ENCODE results near the gene ANAPC10.
"Not testable (repeated sequence)": the region's sequence is repeated elsewhere in the genome, so short reads cannot be mapped to it uniquely, and the experiment has no call there.

Gene ANAPC10

GRCh38 chr4:145097821-145098674 is at the start of gene ANAPC10, which contains the start of gene ABCE1:
TSS of gene ANAPC10 (minus strand) at chr4:145098196. CDS start at chr4:145096099, 2,097 bp downstream.
TSS of gene ABCE1 (plus strand) at chr4:145098311. CDS start at chr4:145104413, 6,102 bp downstream.
- DNase-seq (ENCODE audit: low read depth in 1 of 2, low spot score in 1 of 2), result peak; percentile 85 to 87

GRCh38 chr4:145136219-145136618 is 38.2 kb upstream of the ANAPC10 start:
- not testable (repeated sequence) for DNase-seq (ENCODE audit: low read depth in 1 of 2, low spot score in 1 of 2)

GRCh38 chr4:145132511-145133098 is 34.6 kb upstream of the ANAPC10 start:
- DNase-seq (ENCODE audit: low read depth in 1 of 2, low spot score in 1 of 2), result no peak

GRCh38 chr4:145131848-145132247 is 33.9 kb upstream of the ANAPC10 start:
- no peak for DNase-seq (ENCODE audit: low read depth in 1 of 2, low spot score in 1 of 2)

GRCh38 chr4:145130788-145131399 is 32.9 kb upstream of the ANAPC10 start:
- DNase-seq (ENCODE audit: low read depth in 1 of 2, low spot score in 1 of 2), result no peak

- DNase-seq (ENCODE audit: low read depth in 1 of 2, low spot score in 1 of 2), result no peak
Measured at GRCh38 chr4:145130130-145130529, 32.1 kb upstream of the ANAPC10 start.

- no peak for DNase-seq (ENCODE audit: low read depth in 1 of 2, low spot score in 1 of 2)
Measured at GRCh38 chr4:145125396-145125795, 27.4 kb upstream of the ANAPC10 start.

GRCh38 chr4:145108128-145108527 is 10.1 kb upstream of the ANAPC10 start:
- no peak for DNase-seq (ENCODE audit: low read depth in 1 of 2, low spot score in 1 of 2)

- no peak for DNase-seq (ENCODE audit: low read depth in 1 of 2, low spot score in 1 of 2)
Measured at GRCh38 chr4:145107126-145107525, 9.1 kb upstream of the ANAPC10 start.

GRCh38 chr4:145103496-145103895 is 5.5 kb upstream of the ANAPC10 start:
- no peak for DNase-seq (ENCODE audit: low read depth in 1 of 2, low spot score in 1 of 2)

- DNase-seq (ENCODE audit: low read depth in 1 of 2, low spot score in 1 of 2), result no peak
Measured at GRCh38 chr4:145102619-145103018, 4.6 kb upstream of the ANAPC10 start.

GRCh38 chr4:145101091-145101490 is 3.1 kb upstream of the ANAPC10 start:
- DNase-seq (ENCODE audit: low read depth in 1 of 2, low spot score in 1 of 2), result no peak

- DNase-seq (ENCODE audit: low read depth in 1 of 2, low spot score in 1 of 2), result no peak
Measured at GRCh38 chr4:145099653-145100052, 1.7 kb upstream of the ANAPC10 start.

- DNase-seq (ENCODE audit: low read depth in 1 of 2, low spot score in 1 of 2), result peak in 1 of 2 donors; percentile 8
Measured at GRCh38 chr4:145098675-145099037, 660 bp upstream of the ANAPC10 start.

GRCh38 chr4:145097331-145097820 is 620 bp downstream of the ANAPC10 start:
- DNase-seq (ENCODE audit: low read depth in 1 of 2, low spot score in 1 of 2), result no peak

GRCh38 chr4:145093638-145094037 is 4.4 kb downstream of the ANAPC10 start:
- DNase-seq (ENCODE audit: low read depth in 1 of 2, low spot score in 1 of 2), result no peak

- no peak for DNase-seq (ENCODE audit: low read depth in 1 of 2, low spot score in 1 of 2)
Measured at GRCh38 chr4:145090380-145090779, 7.6 kb downstream of the ANAPC10 start.

GRCh38 chr4:145083891-145084605 is 13.9 kb downstream of the ANAPC10 start:
- DNase-seq (ENCODE audit: low read depth in 1 of 2, low spot score in 1 of 2), result no peak

- no peak for DNase-seq (ENCODE audit: low read depth in 1 of 2, low spot score in 1 of 2)
Measured at GRCh38 chr4:145081756-145082155, 16.2 kb downstream of the ANAPC10 start.

- no peak for DNase-seq (ENCODE audit: low read depth in 1 of 2, low spot score in 1 of 2)
Measured at GRCh38 chr4:145076469-145076855, 21.5 kb downstream of the ANAPC10 start.

- no peak for DNase-seq (ENCODE audit: low read depth in 1 of 2, low spot score in 1 of 2)
Measured at GRCh38 chr4:145075742-145076468, 22.1 kb downstream of the ANAPC10 start.

Data from stimulated activated CD4-positive, alpha-beta T cell treated with anti-CD3 and anti-CD28 coated beads, Interleukin-15, amount 100 ng/mL, for 1 hour (primary cell).